SK-N-SH treated with all-trans-retinoic acid at 6 μM for 48 hours (cell line): ENCODE results near the gene ST8SIA1.

Experiments
- ARNTL ChIP-seq: fragments of 450-650 bp; formaldehyde crosslinking; IDR thresholded peaks from 2 replicates; pipeline ENCODE4 v1.5.0; 2020; ENCODE audit warnings: low read depth, mild to moderate bottlenecking, moderate library complexity, borderline replicate concordance
- BACH2 ChIP-seq: fragments of 250-450 bp; sonication (Bioruptor Pico); IDR thresholded peaks from 2 replicates; pipeline ENCODE4 v1.9.0; 2021; ENCODE audit warnings: mild to moderate bottlenecking, borderline replicate concordance
- CSDC2 ChIP-seq: fragments of 250-450 bp; sonication (Bioruptor Pico); IDR thresholded peaks from 2 replicates; pipeline ENCODE4 v1.5.0; 2020; ENCODE audit warnings: mild to moderate bottlenecking, moderate library complexity
- CSRNP3 ChIP-seq: fragments of 250-450 bp; sonication (Bioruptor Pico); IDR thresholded peaks from 2 replicates; pipeline ENCODE4 v1.5.1; 2021; ENCODE audit warnings: mild to moderate bottlenecking, moderate library complexity
- GLIS3 ChIP-seq: fragments of 250-450 bp; sonication (Bioruptor Pico); IDR thresholded peaks from 2 replicates; pipeline ENCODE4 v1.5.0; 2020; ENCODE audit warnings: mild to moderate bottlenecking, moderate library complexity
- PATZ1 ChIP-seq: fragments of 250-450 bp; sonication (Bioruptor Pico); IDR thresholded peaks from 2 replicates; pipeline ENCODE4 v1.8.0; 2020; ENCODE audit warnings: mild to moderate bottlenecking, moderate library complexity, borderline replicate concordance
- PPARA ChIP-seq: fragments of 250-450 bp; sonication (Bioruptor Pico); IDR thresholded peaks from 2 replicates; pipeline ENCODE4 v1.5.0; 2020; ENCODE audit warnings: mild to moderate bottlenecking, borderline replicate concordance
- SNAI2 ChIP-seq: fragments of 250-450 bp; sonication (Bioruptor Pico); IDR thresholded peaks from 2 replicates; pipeline ENCODE4 v1.5.0; 2020; ENCODE audit warnings: mild to moderate bottlenecking, moderate library complexity
- TSHZ2 ChIP-seq: fragments of 250-450 bp; sonication (Bioruptor Pico); IDR thresholded peaks from 2 replicates; pipeline ENCODE4 v1.5.0; 2020; ENCODE audit warnings: mild to moderate bottlenecking, moderate library complexity
- ZFP3 ChIP-seq: fragments of 250-450 bp; sonication (Bioruptor Pico); IDR thresholded peaks from 2 replicates; pipeline ENCODE4 v1.5.0; 2020; ENCODE audit warnings: mild to moderate bottlenecking, moderate library complexity
- ZFP30 ChIP-seq: fragments of 450-650 bp; formaldehyde crosslinking; IDR thresholded peaks from 2 replicates; pipeline ENCODE4 v1.5.0; 2022; ENCODE audit warnings: mild to moderate bottlenecking, moderate library complexity
- ZNF8 ChIP-seq: fragments of 450-650 bp; formaldehyde crosslinking; IDR thresholded peaks from 2 replicates; pipeline ENCODE4 v1.5.0; 2020; ENCODE audit warnings: mild to moderate bottlenecking, moderate library complexity

GRCh38 chr12:22334410-22335100, at the start of gene ST8SIA1:
- TF ChIP-seq SNAI2 (CRISPR knock-in tag), result no peak
- no peak for TF ChIP-seq ZFP30 (CRISPR knock-in tag)
- no peak for TF ChIP-seq GLIS3 (CRISPR knock-in tag)
- no peak for TF ChIP-seq CSRNP3 (CRISPR knock-in tag)
- no peak for TF ChIP-seq BACH2 (CRISPR knock-in tag)
- TF ChIP-seq ZFP3 (CRISPR knock-in tag), result no peak
- no peak for TF ChIP-seq PATZ1 (CRISPR knock-in tag)
- no peak for TF ChIP-seq ARNTL
- TF ChIP-seq TSHZ2, result no peak
- TF ChIP-seq CSDC2 (CRISPR knock-in tag), result no peak
- no peak for TF ChIP-seq ZNF8 (CRISPR knock-in tag)
- TF ChIP-seq PPARA, result no peak
